ENCODE results near the gene CDS1. TPM values are rescaled to one million over a fixed set of nuclear protein-coding genes. Genes with fewer than 3 reads are reported as not detected.

Gene CDS1
- total RNA-seq, 1 donor from 2014 or later = 8.8 TPM

DNA sequence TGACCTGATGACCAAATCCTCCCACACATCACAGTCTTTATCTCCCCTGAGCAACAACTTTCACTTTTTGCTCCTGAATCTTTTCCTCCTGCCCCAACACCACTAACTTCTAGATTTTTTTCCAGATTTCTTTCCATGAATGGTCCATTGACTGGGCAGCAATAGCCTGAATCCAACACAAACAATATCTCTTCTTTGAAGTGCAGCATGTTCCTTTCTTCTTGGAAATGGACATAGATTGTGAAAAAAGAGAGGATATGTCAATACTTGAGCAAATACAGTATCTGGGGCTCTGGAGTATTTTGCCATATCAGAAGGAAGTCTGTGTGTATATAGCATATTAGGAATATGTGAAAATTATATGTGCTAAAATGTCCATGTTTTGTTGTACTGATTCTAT lies 55.2 kb downstream of the CDS1 start:
- DNase-seq (ENCODE audit: extremely low spot score in 2 of 2) = no peak
- no peak overlapping the region for H3K4me3 ChIP-seq
- TF ChIP-seq, protein P1, sequence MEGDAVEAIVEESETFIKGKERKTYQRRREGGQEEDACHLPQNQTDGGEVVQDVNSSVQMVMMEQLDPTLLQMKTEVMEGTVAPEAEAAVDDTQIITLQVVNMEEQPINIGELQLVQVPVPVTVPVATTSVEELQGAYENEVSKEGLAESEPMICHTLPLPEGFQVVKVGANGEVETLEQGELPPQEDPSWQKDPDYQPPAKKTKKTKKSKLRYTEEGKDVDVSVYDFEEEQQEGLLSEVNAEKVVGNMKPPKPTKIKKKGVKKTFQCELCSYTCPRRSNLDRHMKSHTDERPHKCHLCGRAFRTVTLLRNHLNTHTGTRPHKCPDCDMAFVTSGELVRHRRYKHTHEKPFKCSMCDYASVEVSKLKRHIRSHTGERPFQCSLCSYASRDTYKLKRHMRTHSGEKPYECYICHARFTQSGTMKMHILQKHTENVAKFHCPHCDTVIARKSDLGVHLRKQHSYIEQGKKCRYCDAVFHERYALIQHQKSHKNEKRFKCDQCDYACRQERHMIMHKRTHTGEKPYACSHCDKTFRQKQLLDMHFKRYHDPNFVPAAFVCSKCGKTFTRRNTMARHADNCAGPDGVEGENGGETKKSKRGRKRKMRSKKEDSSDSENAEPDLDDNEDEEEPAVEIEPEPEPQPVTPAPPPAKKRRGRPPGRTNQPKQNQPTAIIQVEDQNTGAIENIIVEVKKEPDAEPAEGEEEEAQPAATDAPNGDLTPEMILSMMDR (IDR thresholded peaks at IDR 0.05) = no peak
- no peak for TF ChIP-seq POLR2AphosphoS5 (IDR thresholded peaks at IDR 0.05; ENCODE audit: insufficient read depth in 1 of 2, low read depth in 1 of 2)
- TF ChIP-seq POLR2A (IDR thresholded peaks at IDR 0.05) = no peak
- peaks cover 0 to 5% of the 10 kb centered on the region in 2 donors for H3K36me3 ChIP-seq
- H3K27ac ChIP-seq = no peak overlapping the region
- no peaks in the 10 kb centered on the region for H3K9me3 ChIP-seq
- intact Hi-C loops (cut with DNase I) = no loop called here
- H3K4me1 ChIP-seq = no peaks in the 10 kb centered on the region
- no peaks in the 10 kb centered on the region for H3K27me3 ChIP-seq

GRCh38 chr4:84639145-84639544 lies 56.2 kb downstream of the CDS1 start:
- Histone ChIP-seq H3K4me3 (no peak overlapping the region), H3K9me3 (no peaks in the 10 kb centered on the region), H3K27ac (no peak overlapping the region), H3K36me3 (peaks cover 0 to 5% of the 10 kb centered on the region in 2 donors), H3K4me1 (no peaks in the 10 kb centered on the region), H3K27me3 (no peaks in the 10 kb centered on the region)
- TF ChIP-seq POLR2A (IDR thresholded peaks at IDR 0.05) (no peak), POLR2AphosphoS5 (IDR thresholded peaks at IDR 0.05; ENCODE audit: insufficient read depth in 1 of 2, low read depth in 1 of 2) (no peak)
- TF ChIP-seq, protein P1 (IDR thresholded peaks at IDR 0.05) = no peak
- no peak for DNase-seq (ENCODE audit: extremely low spot score in 2 of 2)
- intact Hi-C loops (cut with DNase I) = no loop called here

DNA sequence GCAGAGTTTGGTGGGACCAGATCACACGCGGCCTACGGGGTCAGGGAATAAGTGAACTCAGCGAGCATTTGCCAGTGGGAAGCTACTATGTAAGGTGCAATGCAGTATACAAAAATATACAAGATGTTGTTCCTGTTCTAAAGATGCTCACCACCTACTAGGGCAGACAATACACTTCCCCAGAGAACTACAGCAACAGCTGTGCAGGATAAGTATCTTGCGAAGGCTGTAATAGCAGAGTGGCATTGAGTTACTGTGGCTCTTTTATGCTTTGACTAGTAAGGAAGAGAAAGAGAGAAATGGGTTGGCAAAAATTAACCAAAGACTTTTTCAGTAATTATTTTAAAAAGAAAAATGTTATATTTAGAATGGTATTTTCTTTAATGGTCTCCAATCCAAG lies 61.2 kb downstream of the CDS1 start:
- no peak overlapping the region for H3K27ac ChIP-seq
- H3K27me3 ChIP-seq = no peaks in the 10 kb centered on the region
- peaks cover 0 to 5% of the 10 kb centered on the region in 2 donors for H3K36me3 ChIP-seq
- intact Hi-C loops (cut with DNase I) = no loop called here
- DNase-seq (ENCODE audit: extremely low spot score in 2 of 2) = no peak
- H3K4me1 ChIP-seq = no peaks in the 10 kb centered on the region
- no peaks in the 10 kb centered on the region for H3K9me3 ChIP-seq
- TF ChIP-seq, protein P1 (IDR thresholded peaks at IDR 0.05) = no peak
- no peak for TF ChIP-seq POLR2A (IDR thresholded peaks at IDR 0.05)
- TF ChIP-seq POLR2AphosphoS5 (IDR thresholded peaks at IDR 0.05; ENCODE audit: insufficient read depth in 1 of 2, low read depth in 1 of 2) = no peak
- no peak overlapping the region for H3K4me3 ChIP-seq

- DNase-seq (ENCODE audit: extremely low spot score in 2 of 2) = no peak
- no peak overlapping the region for H3K27ac ChIP-seq
- H3K9me3 ChIP-seq = no peaks in the 10 kb centered on the region
- no peaks in the 10 kb centered on the region for H3K27me3 ChIP-seq
- intact Hi-C loops (cut with DNase I) = no loop called here
- TF ChIP-seq, protein P1 (IDR thresholded peaks at IDR 0.05) = no peak
- TF ChIP-seq POLR2AphosphoS5 (IDR thresholded peaks at IDR 0.05; ENCODE audit: insufficient read depth in 1 of 2, low read depth in 1 of 2) = no peak
- TF ChIP-seq POLR2A (IDR thresholded peaks at IDR 0.05) = no peak
- H3K4me1 ChIP-seq = no peaks in the 10 kb centered on the region
- H3K36me3 ChIP-seq = no peaks in the 10 kb centered on the region
- no peak overlapping the region for H3K4me3 ChIP-seq
Measured at GRCh38 chr4:84647312-84647884, 64.5 kb downstream of the CDS1 start.

DNA sequence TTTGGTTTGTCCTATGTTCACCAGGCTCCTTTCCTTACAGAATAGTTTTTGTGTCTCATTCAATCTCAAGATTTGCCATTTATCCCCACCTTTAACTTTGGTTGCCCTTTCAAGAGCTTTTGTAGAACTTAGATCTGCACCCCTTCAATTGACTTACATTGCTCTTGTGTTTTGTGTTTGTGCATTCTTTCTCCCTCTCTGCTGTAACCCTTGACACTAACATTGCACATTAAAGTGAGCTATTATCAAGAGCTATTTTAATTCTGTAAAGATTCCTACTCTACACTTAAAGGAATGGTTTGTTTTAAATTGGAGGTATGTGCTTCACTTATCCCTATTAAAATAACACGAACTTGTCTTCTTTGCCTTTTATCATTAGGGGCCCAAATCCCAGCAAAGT lies 65.3 kb downstream of the CDS1 start:
- no peak for DNase-seq (ENCODE audit: extremely low spot score in 2 of 2)
- no peak overlapping the region for H3K27ac ChIP-seq
- no peaks in the 10 kb centered on the region for H3K27me3 ChIP-seq
- no peaks in the 10 kb centered on the region for H3K4me1 ChIP-seq
- no peaks in the 10 kb centered on the region for H3K9me3 ChIP-seq
- H3K36me3 ChIP-seq = no peaks in the 10 kb centered on the region
- no peak for TF ChIP-seq POLR2AphosphoS5 (IDR thresholded peaks at IDR 0.05; ENCODE audit: insufficient read depth in 1 of 2, low read depth in 1 of 2)
- TF ChIP-seq, protein P1 (IDR thresholded peaks at IDR 0.05) = no peak
- no peak for TF ChIP-seq POLR2A (IDR thresholded peaks at IDR 0.05)
- intact Hi-C loops (cut with DNase I) = no loop called here
- H3K4me3 ChIP-seq = no peak overlapping the region
